ENCODE measurements around the gene DUSP22.
A peak's percentile ranks its signal among the peaks of the same experiment; 100 is the strongest.

GRCh38 chr6:397604-398003 is 105.3 kb downstream of the DUSP22 start:
- TF ChIP-seq POLR2A (IDR thresholded peaks at IDR 0.05; ENCODE audit: low read depth, low read length), result peak; percentile 3; the same call in 1 of the 2 replicates
- TF ChIP-seq POLR2AphosphoS5 (IDR thresholded peaks at IDR 0.05; ENCODE audit: low read depth, low read length), result no peak
